Esophagus muscularis mucosa (tissue), 3 donors: Measurements from ENCODE around the gene CCDC85A.

Experiments
- CTCF ChIP-seq, 3 experiments: fragments of 200-600 bp in 2 of 3; fragments of 450-650 bp in 1 of 3; sonication (generic) in 2 of 3; IDR thresholded peaks; one replicate each; pipeline ENCODE4 v1.5.1; 2017 to 2019; ENCODE audit warnings: antibody characterized with exemption in 3 of 3, mild to moderate bottlenecking in 2 of 3, moderate library complexity in 1 of 3
- EP300 ChIP-seq: sonication (generic); formaldehyde crosslinking; IDR thresholded peaks from one replicate; pipeline ENCODE4 v1.6.1; 2017; ENCODE audit warnings: antibody characterized with exemption

GRCh38 chr2:56263876-56264275 is 80.1 kb downstream of the CCDC85A start:
- TF ChIP-seq CTCF (IDR thresholded peaks at IDR 0.05) = no peak
- no peak for TF ChIP-seq EP300
